K562 (cell line): ENCODE results near the gene DNAH17. TPM values are rescaled to one million over a fixed set of nuclear protein-coding genes. Genes with fewer than 3 reads are reported as not detected.

ENCODE experiments used
- ATAC-seq: fragments of 200-7000 bp; cut with Tn5 transposase; 3 replicates; pipeline ENCODE4 v1.9.1; 2020; ENCODE audit warnings: moderate library complexity
- BruUV-seq: library from RNA; stranded (reverse); fragments of 400-500 nt; replicated peaks from 2 replicates; lab custom pipeline; 2021; lab: Mats Ljungman, UMichigan
- CTCF ChIA-PET: fragments of 300-600 bp; formaldehyde crosslinking; extraction: SDS; loops from one replicate; lab custom pipeline; 2021; ENCODE audit warnings: low intra/inter-chr PET ratio; lab: Yijun Ruan, JAX
- POLR2A ChIA-PET: fragments of 300-600, 350-650 bp; sonication (Branson Sonifier 250); formaldehyde crosslinking; extraction: SDS; loops from one replicate; lab custom pipeline; 2021; ENCODE audit warnings: antibody characterized with exemption, inconsistent platforms; lab: Yijun Ruan, JAX
- DNase-seq, 4 experiments: peaks; one replicate each; pipeline versions ENCODE4 v3.0.0 to v3.0.0-alpha.2; 2011 to 2018; ENCODE audit warnings: low spot score in 3 of 4, mixed read lengths in 3 of 4; ENCODE audit errors: extremely low read depth in 1 of 4
- FAIRE-seq: peaks from 2 replicates; lab custom pipeline; 2011; peaks lifted over from hg19 to GRCh38; lab: Jason Lieb, UNC
- H2AFZ ChIP-seq: 2 replicates; pipeline ENCODE4 v1.6.0; 2011; ENCODE audit warnings: low read depth, low read length, control low read depth, inconsistent platforms
- H3K27ac ChIP-seq: fragments of 200-600 bp; 3 replicates; pipeline ENCODE4 v1.8.0; 2011; ENCODE audit warnings: low read depth, mild to moderate bottlenecking, control low read depth, inconsistent platforms, low read length, moderate library complexity, mixed read lengths; ENCODE audit errors: extremely low read depth
- H3K27me3 ChIP-seq, 2 experiments: fragments of 300-600 bp in 1 of 2; 2 replicates in 1 of 2; 3 replicates in 1 of 2; pipeline versions ENCODE4 v1.6.0 to v1.8.0; 2011; ENCODE audit warnings: inconsistent platforms in 2 of 2, low read length in 2 of 2, mild to moderate bottlenecking in 1 of 2, mixed read lengths in 1 of 2, moderate library complexity in 1 of 2; ENCODE audit not compliant: control insufficient read depth in 2 of 2, insufficient read depth in 2 of 2
- H3K36me3 ChIP-seq: fragments of 300-600 bp; 3 replicates; pipeline ENCODE4 v1.8.0; 2011; ENCODE audit warnings: mild to moderate bottlenecking, low read length, inconsistent platforms; ENCODE audit not compliant: control insufficient read depth, insufficient read depth
- H3K4me1 ChIP-seq, 2 experiments: fragments of 200-600 bp in 1 of 2; replicated peaks in 1 of 2; 2 replicates in 1 of 2; 3 replicates in 1 of 2; pipeline versions ENCODE4 v1.5.1 to v1.8.0; 2011; ENCODE audit warnings: inconsistent platforms in 2 of 2, low read length in 2 of 2, mild to moderate bottlenecking in 1 of 2, mixed read lengths in 1 of 2, moderate library complexity in 1 of 2; ENCODE audit not compliant: control insufficient read depth in 2 of 2, insufficient read depth in 2 of 2
- H3K4me2 ChIP-seq: 2 replicates; pipeline ENCODE4 v1.6.1; 2011; ENCODE audit warnings: low read length, control low read depth, inconsistent platforms, mixed read lengths; ENCODE audit not compliant: insufficient read depth
- H3K4me3 ChIP-seq: fragments of 200-600 bp; sonication (generic), shearing (Covaris generic); 2 replicates; pipeline ENCODE4 v1.5.1; 2016; ENCODE audit warnings: control low read depth, inconsistent platforms
- H3K79me2 ChIP-seq: fragments of 200-600 bp; 3 replicates; pipeline ENCODE4 v1.8.0; 2011; ENCODE audit warnings: low read length, inconsistent platforms; ENCODE audit not compliant: control insufficient read depth, insufficient read depth
- H3K9ac ChIP-seq, 2 experiments: 2 replicates each; pipeline versions ENCODE4 v1.6.0 to v1.6.1; 2011; ENCODE audit warnings: low read depth in 2 of 2, low read length in 2 of 2, control low read depth in 1 of 2, inconsistent platforms in 1 of 2, mild to moderate bottlenecking in 1 of 2, mixed read lengths in 1 of 2; ENCODE audit not compliant: insufficient read depth in 1 of 2
- H3K9me1 ChIP-seq: one replicate; pipeline ENCODE4 v1.6.0; 2011; ENCODE audit warnings: inconsistent platforms, mild to moderate bottlenecking, low read length, moderate library complexity; ENCODE audit not compliant: control insufficient read depth, insufficient read depth
- H3K9me3 ChIP-seq: replicated peaks from 2 replicates; pipeline ENCODE4 v1.5.1; 2011; ENCODE audit warnings: low read depth, low read length, inconsistent platforms; ENCODE audit not compliant: control insufficient read depth, insufficient read depth
- H4K20me1 ChIP-seq: replicated peaks from 2 replicates; pipeline ENCODE4 v1.6.1; 2011; ENCODE audit warnings: low read length, inconsistent platforms, mixed read lengths; ENCODE audit not compliant: control insufficient read depth, insufficient read depth
- FOXA1 ChIP-seq: fragments of 450-650 bp; IDR thresholded peaks from 2 replicates; pipeline ENCODE4 v1.6.1; 2016; ENCODE audit warnings: mild to moderate bottlenecking, borderline replicate concordance
- HNRNPL ChIP-seq: fragments of 200-400 bp; formaldehyde crosslinking; IDR thresholded peaks from 2 replicates; pipeline ENCODE4 v1.6.1; 2017; ENCODE audit warnings: low read depth, mild to moderate bottlenecking, low read length
- MEF2D ChIP-seq: conservative IDR thresholded peaks from 2 replicates; pipeline ENCODE4 v1.6.1; 2016; ENCODE audit warnings: low read depth, missing genetic modification characterization, missing compliant biosample characterization
- MTA3 ChIP-seq: fragments of 450-650 bp; formaldehyde crosslinking; IDR thresholded peaks from 2 replicates; pipeline ENCODE4 v1.6.1; 2017; ENCODE audit warnings: mild to moderate bottlenecking, borderline replicate concordance
- SAFB ChIP-seq: fragments of 200-400 bp; formaldehyde crosslinking; IDR thresholded peaks from 2 replicates; pipeline ENCODE4 v1.6.1; 2017; ENCODE audit warnings: low read depth, low read length, borderline replicate concordance
- SMAD4 ChIP-seq: fragments of 250-450 bp; sonication (Bioruptor Pico); conservative IDR thresholded peaks from 2 replicates; pipeline ENCODE4 v1.8.0; 2021; ENCODE audit warnings: inconsistent platforms, mild to moderate bottlenecking, moderate library complexity
- ZNF23 ChIP-seq: fragments of 250-450 bp; sonication (Bioruptor Pico); IDR thresholded peaks from 2 replicates; pipeline ENCODE4 v1.4.0; 2020; ENCODE audit warnings: mild to moderate bottlenecking
- WGBS: fragments of 100-300 bp; shearing (Covaris generic); methylation state at CpG from one replicate; pipeline ENCODE4 v1.1.6; 2016; ENCODE audit warnings: low coverage, mixed read lengths; ENCODE audit not compliant: insufficient coverage; ENCODE audit errors: missing lambda C conversion rate; 5-methylcytosine and 5-hydroxymethylcytosine counted together
- in situ Hi-C: fragments of 300-500 bp; cut with MboI; formaldehyde crosslinking; loops from 4 replicates; pipeline ENCODE4 v1.15.0; 2018; ENCODE audit warnings: inconsistent platforms, mixed read lengths
- intact Hi-C: fragments of 100-400 bp; cut with micrococcal nuclease; formaldehyde crosslinking; loops from 2 replicates; pipeline ENCODE4 v1.14.2; 2022
- polyA plus RNA-seq, 8 experiments: library from polyadenylated mRNA; depleted of rRNA in 4 of 8; stranded (reverse) in 5 of 8; unstranded in 3 of 8; fragments of >200 nt; fragmentation: Nextera tagmentation in 2 of 8; fragmentation: Illumina TruSeq in 1 of 8; extraction: Ambion mirVana in 2 of 8; extraction: Trizol in 1 of 8; gene quantifications; 2 replicates each; pipeline versions ENCODE4 v1.2.1 to v1.2.3, GENCODE V29; 2011 to 2014; ENCODE audit warnings: inconsistent platforms in 1 of 8, missing spikeins in 1 of 8
- total RNA-seq, 7 experiments: library from RNA; depleted of rRNA in 6 of 7; stranded (reverse); fragments of >200 nt in 6 of 7; fragmentation: Illumina TruSeq in 2 of 7; extraction: Trizol in 2 of 7; gene quantifications; 2 replicates each; pipeline versions ENCODE4 v1.2.1 to v1.2.3, GENCODE V29; 2011 to 2021; ENCODE audit warnings: low replicate concordance in 1 of 7
- TF ChIP-seq, protein P1 (sequence below): fragments of 450-650 bp; IDR thresholded peaks from 2 replicates; pipeline ENCODE4 v1.6.1; 2017; ENCODE audit warnings: mild to moderate bottlenecking, moderate library complexity

The DNAH17 gene
- total and polyA plus RNA-seq, 9 of the 15 experiments (the other 6 are each of a cell fraction or from before 2014, with no cell fraction given), result under 0.01 to 0.06 (median 0.03) TPM; not detected in 5

DNA sequence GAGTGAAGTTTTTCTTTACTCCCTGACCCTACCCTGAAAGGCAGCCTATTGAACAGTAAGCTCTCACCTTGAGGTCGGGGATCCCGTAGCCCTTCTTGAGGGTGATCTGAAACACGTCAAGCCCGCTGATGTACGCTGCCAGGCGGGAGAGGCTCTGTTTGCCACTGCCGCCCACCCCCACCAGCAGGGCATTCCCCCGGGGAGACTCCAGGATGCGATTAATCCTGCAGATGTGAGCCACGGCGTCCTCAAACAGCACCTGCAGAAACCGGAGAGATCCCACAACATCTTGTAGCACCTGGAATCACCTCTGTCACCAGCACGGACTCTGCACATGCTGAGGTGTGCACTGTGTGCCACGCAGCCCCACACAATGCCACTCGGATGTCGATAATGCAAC lies 102.0 kb downstream of the DNAH17 start:
- 2% methylated on average over 14 of the region's 16 CpGs for WGBS
- H3K36me3 ChIP-seq, result no peaks in the 10 kb centered on the region
- FAIRE-seq, result no peak
- POLR2A ChIA-PET, result interaction anchor here (0.6 kb wide), 1 partner anchor 11 kb away, joined by 3 read pairs; no protein-coding TSS in a partner anchor
- H3K9ac ChIP-seq, result no peak overlapping the region
- H2AFZ ChIP-seq, result no peak overlapping the region
- no peak for DNase-seq
- H3K4me2 ChIP-seq, result no peak overlapping the region
- H3K9me1 ChIP-seq, result no peaks in the 10 kb centered on the region
- H3K4me1 ChIP-seq, result peaks cover 0 to 3% of the 10 kb centered on the region in 2 experiments; a peak in 1 of 5 replicates
- no peaks in the 10 kb centered on the region for H3K9me3 ChIP-seq
- no peak overlapping the region for H3K4me3 ChIP-seq
- CTCF ChIA-PET, result no interaction called here
- no peaks in the 10 kb centered on the region for H3K79me2 ChIP-seq
- TF ChIP-seq MTA3 (no peak), ZNF23 (CRISPR knock-in tag) (no peak), SMAD4 (no peak), MEF2D (tag) (no peak), HNRNPL (no peak), FOXA1 (no peak), SAFB (no peak)
- TF ChIP-seq, protein P1, sequence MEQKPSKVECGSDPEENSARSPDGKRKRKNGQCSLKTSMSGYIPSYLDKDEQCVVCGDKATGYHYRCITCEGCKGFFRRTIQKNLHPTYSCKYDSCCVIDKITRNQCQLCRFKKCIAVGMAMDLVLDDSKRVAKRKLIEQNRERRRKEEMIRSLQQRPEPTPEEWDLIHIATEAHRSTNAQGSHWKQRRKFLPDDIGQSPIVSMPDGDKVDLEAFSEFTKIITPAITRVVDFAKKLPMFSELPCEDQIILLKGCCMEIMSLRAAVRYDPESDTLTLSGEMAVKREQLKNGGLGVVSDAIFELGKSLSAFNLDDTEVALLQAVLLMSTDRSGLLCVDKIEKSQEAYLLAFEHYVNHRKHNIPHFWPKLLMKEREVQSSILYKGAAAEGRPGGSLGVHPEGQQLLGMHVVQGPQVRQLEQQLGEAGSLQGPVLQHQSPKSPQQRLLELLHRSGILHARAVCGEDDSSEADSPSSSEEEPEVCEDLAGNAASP, result no peak
- ATAC-seq, result no peak
- BruUV-seq, result no TSS peak
- in situ Hi-C loops (no loop called here), intact Hi-C loops (no loop called here)
- peaks cover 53 to 63% of the 10 kb centered on the region in 2 experiments for H3K27me3 ChIP-seq
- H3K27ac ChIP-seq, result no peak overlapping the region
- H4K20me1 ChIP-seq, result 0 out of 2 replicates have a peak, but pooled peaks cover 14% of the 10 kb centered on the region
